Vagina (tissue), 2 donors: ENCODE measurements around the gene TXNRD3. TPM values are rescaled to one million over a fixed set of nuclear protein-coding genes. Genes with fewer than 3 reads are reported as not detected.

Experiments used
- DNase-seq, 2 donors: peaks; one replicate each; pipeline ENCODE4 v3.0.0-alpha.2; 2017; ENCODE audit errors: extremely low spot score in 2 of 2
- H3K27ac ChIP-seq: fragments of 200-600 bp; sonication (generic); one replicate; pipeline ENCODE4 v1.5.1; 2019
- H3K27me3 ChIP-seq: fragments of 200-600 bp; sonication (generic); one replicate; pipeline ENCODE4 v1.5.1; 2019
- H3K36me3 ChIP-seq, 2 donors: fragments of 200-600 bp; sonication (generic); one replicate each; pipeline ENCODE4 v1.5.1; 2017 to 2019
- H3K4me1 ChIP-seq: fragments of 200-600 bp; sonication (generic); one replicate; pipeline ENCODE4 v1.5.1; 2019
- H3K4me3 ChIP-seq, 2 donors: fragments of 200-600 bp; sonication (generic); 1 replicate in 1 of 2; 2 replicates in 1 of 2; pipeline ENCODE4 v1.5.1; 2016 to 2019
- H3K9me3 ChIP-seq: fragments of 200-600 bp; sonication (generic); one replicate; pipeline ENCODE4 v1.5.1; 2019
- CTCF ChIP-seq, 3 experiments: fragments of 450-650 bp in 2 of 3; fragments of 200-600 bp in 1 of 3; sonication (generic) in 1 of 3; IDR thresholded peaks; one replicate each; pipeline ENCODE4 v1.5.1; 2017 to 2019; ENCODE audit warnings: antibody characterized with exemption in 3 of 3, mild to moderate bottlenecking in 2 of 3, moderate library complexity in 2 of 3
- POLR2A ChIP-seq, 2 donors: fragments of 450-650 bp; IDR thresholded peaks; one replicate each; pipeline ENCODE4 v1.6.1; 2017; ENCODE audit warnings: antibody characterized with exemption in 2 of 2, mild to moderate bottlenecking in 2 of 2, moderate library complexity in 2 of 2
- POLR2AphosphoS5 ChIP-seq, 2 donors: sonication (generic); formaldehyde crosslinking; IDR thresholded peaks; one replicate each; pipeline ENCODE4 v1.9.0; 2017; ENCODE audit warnings: antibody characterized with exemption in 2 of 2, mild to moderate bottlenecking in 2 of 2, low read depth in 1 of 2; ENCODE audit not compliant: insufficient read depth in 1 of 2
- intact Hi-C: fragments of 100-400 bp; cut with DNase I; formaldehyde crosslinking; loops from one replicate; pipeline ENCODE4 v1.15.1; 2023
- total RNA-seq: library from RNA; depleted of rRNA; stranded (reverse); fragments of >200 nt; gene quantifications from one replicate; pipeline ENCODE4 v1.2.3, GENCODE V29; 2016

Gene TXNRD3
- total RNA-seq, 1 donor from 2014 or later: 7.1 TPM

- H3K27ac ChIP-seq: no peak overlapping the region
- H3K36me3 ChIP-seq: peaks cover 0 to 18% of the 10 kb centered on the region in 2 donors
- no peaks in the 10 kb centered on the region for H3K27me3 ChIP-seq
- no peaks in the 10 kb centered on the region for H3K9me3 ChIP-seq
- H3K4me1 ChIP-seq: no peaks in the 10 kb centered on the region
- DNase-seq: no peak
- H3K4me3 ChIP-seq: no peak overlapping the region
- no peak for TF ChIP-seq POLR2A (IDR thresholded peaks at IDR 0.05)
- intact Hi-C loops: no loop called here
These were observed 8.2 kb downstream of the TXNRD3 start for GRCh38 chr3:126646674-126647073.

GRCh38 chr3:126644615-126645014 is 10.3 kb downstream of the TXNRD3 start:
- TF ChIP-seq POLR2AphosphoS5 (IDR thresholded peaks at IDR 0.05; ENCODE audit: insufficient read depth in 1 of 2, low read depth in 1 of 2): no peak
- no peak for TF ChIP-seq CTCF (IDR thresholded peaks at IDR 0.05)
- intact Hi-C loops: no loop called here
- DNase-seq: no peak
- no peaks in the 10 kb centered on the region for H3K4me1 ChIP-seq
- H3K9me3 ChIP-seq: no peaks in the 10 kb centered on the region
- no peaks in the 10 kb centered on the region for H3K27me3 ChIP-seq
- peaks cover 0 to 24% of the 10 kb centered on the region in 2 donors for H3K36me3 ChIP-seq
- H3K27ac ChIP-seq: no peak overlapping the region
- no peak overlapping the region for H3K4me3 ChIP-seq

- peaks cover 0 to 26% of the 10 kb centered on the region in 2 donors for H3K36me3 ChIP-seq
- no peak overlapping the region for H3K27ac ChIP-seq
These were observed 16.1 kb downstream of the TXNRD3 start for GRCh38 chr3:126638790-126639189.

GRCh38 chr3:126636436-126636835 is 18.5 kb downstream of the TXNRD3 start:
- H3K27me3 ChIP-seq: no peaks in the 10 kb centered on the region
- no peak for DNase-seq
- peaks cover 0 to 10% of the 10 kb centered on the region in 2 donors for H3K36me3 ChIP-seq

More at GRCh38 chr3:126638790-126639189, 16.1 kb downstream of the TXNRD3 start:
- no peak for TF ChIP-seq CTCF (IDR thresholded peaks at IDR 0.05)
- no peak for TF ChIP-seq POLR2AphosphoS5 (IDR thresholded peaks at IDR 0.05; ENCODE audit: insufficient read depth in 1 of 2, low read depth in 1 of 2)
- TF ChIP-seq POLR2A (IDR thresholded peaks at IDR 0.05): no peak
- Histone ChIP-seq H3K4me1 (no peaks in the 10 kb centered on the region), H3K27me3 (no peaks in the 10 kb centered on the region), H3K4me3 (no peak overlapping the region), H3K9me3 (no peaks in the 10 kb centered on the region)
- DNase-seq: no peak
- intact Hi-C loops: no loop called here

GRCh38 chr3:126634803-126635202 is 20.1 kb downstream of the TXNRD3 start:
- no peak overlapping the region for H3K27ac ChIP-seq
- DNase-seq: no peak
- peaks cover 0 to 6% of the 10 kb centered on the region in 2 donors for H3K36me3 ChIP-seq
- no peak overlapping the region for H3K4me3 ChIP-seq
- H3K27me3 ChIP-seq: no peaks in the 10 kb centered on the region
- H3K4me1 ChIP-seq: no peaks in the 10 kb centered on the region
- TF ChIP-seq CTCF (IDR thresholded peaks at IDR 0.05): no peak
- TF ChIP-seq POLR2AphosphoS5 (IDR thresholded peaks at IDR 0.05; ENCODE audit: insufficient read depth in 1 of 2, low read depth in 1 of 2): no peak
- TF ChIP-seq POLR2A (IDR thresholded peaks at IDR 0.05): no peak
- H3K9me3 ChIP-seq: no peaks in the 10 kb centered on the region
- intact Hi-C loops: no loop called here

More at GRCh38 chr3:126636436-126636835, 18.5 kb downstream of the TXNRD3 start:
- Histone ChIP-seq H3K9me3 (no peaks in the 10 kb centered on the region), H3K27ac (no peak overlapping the region), H3K4me3 (no peak overlapping the region), H3K4me1 (no peaks in the 10 kb centered on the region)
- no peak for TF ChIP-seq CTCF (IDR thresholded peaks at IDR 0.05)
- no peak for TF ChIP-seq POLR2AphosphoS5 (IDR thresholded peaks at IDR 0.05; ENCODE audit: insufficient read depth in 1 of 2, low read depth in 1 of 2)
- TF ChIP-seq POLR2A (IDR thresholded peaks at IDR 0.05): no peak
- intact Hi-C loops: no loop called here
